Mucosa of stomach (tissue), 1 donor: ENCODE measurements around the gene OLFML3.
A peak's percentile ranks its signal among the peaks of the same experiment; 100 is the strongest.

Experiments used
- H3K27me3 ChIP-seq: one replicate; pipeline ENCODE4 v1.7.0; 2013; ENCODE audit warnings: mild to moderate bottlenecking, low read length; ENCODE audit not compliant: control insufficient read depth, insufficient read depth
- H3K36me3 ChIP-seq: one replicate; pipeline ENCODE4 v1.7.0; 2013; ENCODE audit warnings: low read length; ENCODE audit not compliant: control insufficient read depth, insufficient read depth
- H3K4me1 ChIP-seq: one replicate; pipeline ENCODE4 v1.7.0; 2013; ENCODE audit warnings: mild to moderate bottlenecking, low read length; ENCODE audit not compliant: control insufficient read depth, insufficient read depth
- H3K4me3 ChIP-seq: one replicate; pipeline ENCODE4 v1.7.0; 2013; ENCODE audit warnings: low read length
- H3K9ac ChIP-seq: one replicate; pipeline ENCODE4 v1.7.0; 2013; ENCODE audit warnings: mild to moderate bottlenecking, low read length, moderate library complexity
- H3K9me3 ChIP-seq: one replicate; pipeline ENCODE4 v1.7.0; 2013; ENCODE audit warnings: mild to moderate bottlenecking, low read length, moderate library complexity; ENCODE audit not compliant: control insufficient read depth
- donor health status: Pancreatic carcinoma.

OLFML3 gene

DNA sequence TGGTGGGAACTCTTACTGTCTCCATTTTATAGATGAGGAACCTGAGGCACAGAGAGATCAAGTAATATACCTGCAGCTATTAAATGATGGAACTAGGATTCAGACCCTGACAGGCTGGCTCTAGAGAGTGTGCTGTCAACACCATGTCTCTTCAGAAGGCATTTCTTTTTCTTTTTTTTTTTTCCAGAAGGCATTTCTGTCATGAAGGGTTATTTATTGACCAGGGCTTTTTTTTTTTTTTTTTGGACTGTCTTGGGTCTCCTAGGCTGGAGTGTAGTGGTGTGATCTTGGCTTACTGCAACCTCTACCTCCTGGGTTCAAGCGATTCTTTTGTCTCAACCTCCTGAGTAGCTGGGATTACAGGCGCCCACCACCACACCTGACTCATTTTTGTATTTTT, 27.6 kb upstream of the OLFML3 start:
- no peak overlapping the region for H3K4me3 ChIP-seq
- no peak overlapping the region for H3K9ac ChIP-seq
- no peaks in the 10 kb centered on the region for H3K27me3 ChIP-seq
- H3K4me1 ChIP-seq, result peaks cover 5% of the 10 kb centered on the region
- no peaks in the 10 kb centered on the region for H3K9me3 ChIP-seq
- no peaks in the 10 kb centered on the region for H3K36me3 ChIP-seq

- Histone ChIP-seq H3K36me3 (peaks cover 4% of the 10 kb centered on the region), H3K4me3 (no peak overlapping the region), H3K9ac (no peak overlapping the region), H3K27me3 (no peaks in the 10 kb centered on the region), H3K9me3 (no peaks in the 10 kb centered on the region), H3K4me1 (no peaks in the 10 kb centered on the region)
Observed at GRCh38 chr1:113957984-113958383, 21.3 kb upstream of the OLFML3 start.

DNA sequence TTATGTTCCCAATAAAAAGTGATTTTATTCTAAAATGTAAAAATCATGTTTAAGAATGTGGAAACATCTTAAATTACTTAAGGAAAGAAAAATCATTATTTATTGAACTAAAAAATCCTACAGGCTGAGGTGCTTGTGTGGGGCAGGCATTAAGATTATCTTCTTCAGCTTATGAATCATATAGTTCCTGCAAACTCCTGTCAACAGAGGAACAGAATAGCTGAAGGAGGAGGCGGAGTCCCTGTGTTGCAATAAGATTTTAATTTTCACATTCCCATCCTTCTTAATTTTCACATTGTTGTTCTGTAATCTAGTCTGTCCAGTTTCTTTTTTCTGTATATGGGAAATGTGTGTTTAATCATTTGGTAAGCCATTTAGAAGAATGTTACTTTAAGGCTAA, 20.6 kb upstream of the OLFML3 start:
- peaks cover 4% of the 10 kb centered on the region for H3K36me3 ChIP-seq
- H3K4me1 ChIP-seq, result no peaks in the 10 kb centered on the region
- H3K9me3 ChIP-seq, result no peaks in the 10 kb centered on the region
- no peak overlapping the region for H3K4me3 ChIP-seq
- no peaks in the 10 kb centered on the region for H3K27me3 ChIP-seq
- H3K9ac ChIP-seq, result no peak overlapping the region

DNA sequence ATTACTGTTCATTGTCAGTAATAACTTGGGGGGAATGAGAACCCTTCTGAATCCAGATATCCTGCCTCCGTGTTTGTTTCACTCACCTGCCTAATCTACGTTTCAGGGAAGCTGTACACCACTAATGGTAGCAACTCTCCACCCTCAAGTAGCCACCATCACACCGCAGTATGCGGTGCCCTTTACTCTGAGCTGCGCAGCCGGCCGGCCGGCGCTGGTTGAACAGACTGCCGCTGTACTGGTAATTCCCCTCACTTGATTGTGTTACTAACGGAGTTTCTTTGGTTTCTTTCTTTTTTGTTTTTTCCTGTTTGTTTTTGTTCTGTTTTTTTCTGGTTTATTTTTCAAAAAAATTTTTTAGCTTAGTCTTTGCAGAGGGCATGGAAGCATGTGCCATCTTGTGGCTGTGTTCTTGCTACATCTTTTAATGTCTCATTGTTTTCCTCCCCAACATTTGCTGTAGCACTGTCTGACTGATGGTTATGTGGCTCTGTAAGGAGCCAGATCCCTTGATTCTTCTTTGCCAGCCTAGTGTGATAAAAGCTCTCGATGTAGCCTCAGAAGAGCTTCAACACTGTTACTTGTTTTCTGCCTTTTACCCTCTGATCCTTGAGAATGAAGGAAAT, 15.9 kb upstream of the OLFML3 start:
- peaks cover 4% of the 10 kb centered on the region for H3K36me3 ChIP-seq
- no peaks in the 10 kb centered on the region for H3K4me1 ChIP-seq
- no peak overlapping the region for H3K9ac ChIP-seq
- H3K4me3 ChIP-seq, result no peak overlapping the region
- H3K9me3 ChIP-seq, result no peaks in the 10 kb centered on the region
- H3K27me3 ChIP-seq, result no peaks in the 10 kb centered on the region

DNA sequence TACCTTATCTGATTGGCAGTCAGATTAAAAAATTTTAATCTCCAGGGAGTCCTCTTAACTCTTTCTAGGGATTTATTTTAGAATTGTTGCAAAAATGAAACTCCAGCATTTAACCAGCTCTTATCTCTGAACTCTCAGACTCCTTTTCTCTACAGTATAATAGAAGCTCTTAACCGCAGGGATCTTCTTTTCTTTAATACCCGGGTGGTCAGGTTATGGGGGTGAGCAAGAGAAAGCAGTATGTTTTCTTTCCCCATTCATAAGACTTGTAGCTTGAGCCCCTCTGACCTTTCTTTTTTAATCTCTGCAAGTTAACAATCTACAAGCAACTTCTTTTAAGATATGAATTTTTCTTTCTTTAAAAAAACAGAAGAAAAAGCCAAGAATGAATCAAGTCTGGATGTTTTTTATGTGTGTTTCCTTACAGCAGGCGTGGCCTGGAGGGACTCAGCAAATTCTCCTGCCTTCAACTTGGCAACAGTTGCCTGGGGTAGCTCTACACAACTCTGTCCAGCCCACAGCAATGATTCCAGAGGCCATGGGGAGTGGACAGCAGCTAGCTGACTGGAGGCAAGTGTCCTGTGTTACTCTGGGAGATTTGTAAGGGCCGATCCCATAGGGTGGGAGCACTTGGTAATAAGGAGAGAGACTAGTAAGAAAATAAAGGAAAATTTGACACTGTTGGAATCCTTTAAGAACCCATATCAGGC, 13.4 kb upstream of the OLFML3 start:
- Histone ChIP-seq H3K9me3 (no peaks in the 10 kb centered on the region), H3K4me1 (no peaks in the 10 kb centered on the region), H3K4me3 (no peak overlapping the region), H3K27me3 (no peaks in the 10 kb centered on the region), H3K36me3 (peaks cover 11% of the 10 kb centered on the region), H3K9ac (no peak overlapping the region)

- no peak overlapping the region for H3K4me3 ChIP-seq
- no peaks in the 10 kb centered on the region for H3K4me1 ChIP-seq
- H3K27me3 ChIP-seq, result no peaks in the 10 kb centered on the region
- no peak overlapping the region for H3K9ac ChIP-seq
- peaks cover 8% of the 10 kb centered on the region for H3K36me3 ChIP-seq
- no peaks in the 10 kb centered on the region for H3K9me3 ChIP-seq
Observed at GRCh38 chr1:113972954-113973353, 6.3 kb upstream of the OLFML3 start.

GRCh38 chr1:113975211-113975895, 3.9 kb upstream of the OLFML3 start:
- Histone ChIP-seq H3K36me3 (no peaks in the 10 kb centered on the region), H3K4me3 (no peak overlapping the region), H3K4me1 (peaks cover 4% of the 10 kb centered on the region), H3K27me3 (no peaks in the 10 kb centered on the region), H3K9ac (no peak overlapping the region), H3K9me3 (no peaks in the 10 kb centered on the region)

- Histone ChIP-seq H3K4me3 (no peak overlapping the region), H3K27me3 (no peaks in the 10 kb centered on the region), H3K36me3 (no peaks in the 10 kb centered on the region), H3K4me1 (peaks cover 9% of the 10 kb centered on the region), H3K9ac (no peak overlapping the region), H3K9me3 (no peaks in the 10 kb centered on the region)
Observed at GRCh38 chr1:113976609-113977278, 2.5 kb upstream of the OLFML3 start.

DNA sequence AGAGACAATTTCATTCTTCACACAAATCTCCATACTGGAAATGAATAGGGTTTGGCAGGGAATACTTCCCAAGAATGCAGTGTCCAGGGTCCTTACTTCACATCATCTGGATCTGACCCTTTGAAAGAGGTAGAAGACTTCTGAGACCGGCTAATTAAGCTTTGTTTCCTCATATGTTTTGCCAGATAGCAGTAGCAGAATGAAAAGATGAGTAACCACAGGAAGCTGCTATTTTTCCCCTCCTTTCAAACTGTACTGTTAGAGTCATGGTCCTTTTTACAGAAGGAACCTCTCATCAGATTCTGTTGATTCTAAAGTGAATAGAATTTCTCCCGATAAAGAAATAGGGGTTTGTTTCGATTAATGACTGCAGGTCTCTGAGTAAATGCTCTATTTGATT, 1.4 kb upstream of the OLFML3 start:
- Histone ChIP-seq H3K4me3 (no peak overlapping the region), H3K9me3 (no peaks in the 10 kb centered on the region), H3K9ac (no peak overlapping the region), H3K27me3 (no peaks in the 10 kb centered on the region), H3K36me3 (no peaks in the 10 kb centered on the region), H3K4me1 (peaks cover 17% of the 10 kb centered on the region)

DNA sequence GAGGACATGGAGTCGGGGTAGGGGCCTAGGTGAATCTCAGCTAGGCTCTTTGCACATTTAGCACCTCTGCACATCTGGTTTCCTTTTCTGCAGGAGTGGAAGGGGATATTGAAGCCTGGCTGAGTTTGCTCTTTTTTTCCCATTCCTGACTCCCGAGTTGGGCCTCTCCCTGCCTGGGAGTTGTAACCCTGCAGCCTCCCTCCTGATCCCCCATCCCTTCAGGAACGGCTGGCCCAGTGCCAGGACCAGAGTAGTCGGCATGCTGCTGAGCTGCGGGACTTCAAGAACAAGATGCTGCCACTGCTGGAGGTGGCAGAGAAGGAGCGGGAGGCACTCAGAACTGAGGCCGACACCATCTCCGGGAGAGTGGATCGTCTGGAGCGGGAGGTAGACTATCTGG, 836 bp downstream of the OLFML3 start:
- Histone ChIP-seq H3K4me3 (no peak overlapping the region), H3K9ac (peak overlapping the region; percentile 50), H3K36me3 (no peaks in the 10 kb centered on the region), H3K27me3 (no peaks in the 10 kb centered on the region), H3K4me1 (peaks cover 22% of the 10 kb centered on the region), H3K9me3 (no peaks in the 10 kb centered on the region)

GRCh38 chr1:113981962-113982931, 3.0 kb downstream of the OLFML3 start:
- Histone ChIP-seq H3K4me1 (peaks cover 22% of the 10 kb centered on the region), H3K4me3 (no peak overlapping the region), H3K9ac (peak overlapping the region; percentile 23)

More at GRCh38 chr1:113981962-113982931, 3.0 kb downstream of the OLFML3 start:
- Histone ChIP-seq H3K9me3 (no peaks in the 10 kb centered on the region), H3K36me3 (no peaks in the 10 kb centered on the region), H3K27me3 (no peaks in the 10 kb centered on the region)
